Embryonic facial prominence (tissue), 1 donor: ENCODE data around the gene ACYP1.

Source experiments
- DNase-seq: peaks from one replicate; pipeline ENCODE4 v3.0.0-alpha.2; 2016; ENCODE audit errors: extremely low spot score

The ACYP1 gene

DNA sequence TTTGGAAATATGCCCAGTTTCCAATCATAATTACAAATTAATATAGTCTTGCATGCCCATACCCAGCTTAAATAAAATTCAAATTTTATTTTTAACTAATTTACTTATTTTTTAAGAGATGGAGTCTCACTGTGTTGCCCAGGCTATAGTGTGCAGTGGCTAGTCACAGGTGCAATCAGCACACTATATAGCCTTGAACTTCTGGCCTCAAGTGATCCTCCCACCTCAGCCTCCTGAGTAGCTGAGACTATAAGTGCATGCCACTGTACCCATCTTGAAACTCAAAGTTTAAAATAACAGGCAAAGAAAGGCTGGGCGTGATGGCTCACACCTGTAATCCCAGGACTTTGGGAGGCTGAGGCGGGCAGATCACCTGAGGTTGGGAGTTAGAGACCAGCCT lies 22.9 kb downstream of the ACYP1 start:
- no peak for DNase-seq

- no peak for DNase-seq
Observed at GRCh38 chr14:75040507-75040906, 23.3 kb downstream of the ACYP1 start.

DNA sequence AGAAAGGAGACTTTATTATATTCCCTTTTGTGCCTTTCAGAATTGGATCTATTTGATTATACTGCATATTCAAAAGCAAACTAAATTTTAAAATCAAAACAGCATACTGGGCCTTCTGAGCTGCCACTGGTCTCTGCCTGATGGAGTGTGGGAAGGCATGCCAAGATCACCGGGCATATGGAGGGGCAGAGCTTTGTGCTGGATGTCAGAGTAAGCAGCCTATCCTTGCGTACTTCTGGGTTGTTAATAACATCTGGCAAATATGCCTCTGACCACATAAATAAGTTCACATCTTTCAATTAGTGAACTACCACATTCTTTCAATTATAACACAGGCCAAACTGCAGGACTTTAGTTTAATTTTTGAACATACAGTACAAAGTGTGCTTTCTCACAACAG lies 30.9 kb downstream of the ACYP1 start:
- DNase-seq: no peak

- no peak for DNase-seq
Observed at GRCh38 chr14:75030147-75030546, 33.7 kb downstream of the ACYP1 start.

- DNase-seq: no peak
Observed at GRCh38 chr14:75025876-75026275, 37.9 kb downstream of the ACYP1 start.

DNA sequence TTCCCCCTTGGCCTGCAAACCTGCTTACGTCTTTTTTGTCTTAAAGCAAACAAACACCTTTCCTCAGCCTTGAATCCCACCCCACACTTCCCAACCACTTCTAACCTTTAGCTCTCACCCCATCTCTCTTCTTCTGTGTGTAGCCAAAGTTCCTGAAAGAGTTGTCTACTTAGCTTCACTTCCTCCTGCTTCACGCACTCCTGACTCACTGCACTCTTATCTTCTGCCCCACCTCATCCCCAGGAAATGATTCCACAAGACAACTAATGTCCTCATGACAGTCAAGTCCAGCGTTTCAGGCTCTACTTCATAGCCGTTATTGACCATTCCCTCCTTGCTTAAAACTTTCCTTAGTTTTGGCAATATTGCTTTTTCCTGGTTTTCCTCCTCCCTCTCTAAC lies 38.7 kb downstream of the ACYP1 start:
- no peak for DNase-seq

GRCh38 chr14:75023108-75023507 lies 40.7 kb downstream of the ACYP1 start:
- DNase-seq: no peak

- no peak for DNase-seq
Observed at GRCh38 chr14:75022655-75023054, 41.2 kb downstream of the ACYP1 start.

- no peak for DNase-seq
Observed at GRCh38 chr14:75018694-75019093, 45.1 kb downstream of the ACYP1 start.

DNA sequence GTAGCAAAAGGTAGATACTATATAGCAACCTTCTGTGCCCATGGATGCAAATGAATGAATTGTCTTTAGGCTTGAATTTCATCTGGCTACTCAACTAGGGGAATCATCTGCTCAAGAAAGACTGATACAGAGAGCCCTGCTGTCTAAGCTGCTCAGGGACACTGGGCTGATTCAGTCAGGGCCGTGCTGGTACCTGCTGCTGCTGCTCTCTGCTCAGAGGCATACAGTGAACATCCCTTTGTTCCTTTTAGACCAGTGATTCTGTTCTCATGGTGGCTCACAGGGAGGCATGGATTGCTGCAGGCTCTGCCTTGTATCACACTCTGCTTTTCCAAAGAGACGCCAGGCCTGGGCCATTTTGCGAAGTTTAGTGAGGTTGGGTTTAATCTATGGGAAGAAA lies 47.0 kb downstream of the ACYP1 start:
- no peak for DNase-seq

- no peak for DNase-seq
Observed at GRCh38 chr14:75015496-75015895, 48.3 kb downstream of the ACYP1 start.

DNA sequence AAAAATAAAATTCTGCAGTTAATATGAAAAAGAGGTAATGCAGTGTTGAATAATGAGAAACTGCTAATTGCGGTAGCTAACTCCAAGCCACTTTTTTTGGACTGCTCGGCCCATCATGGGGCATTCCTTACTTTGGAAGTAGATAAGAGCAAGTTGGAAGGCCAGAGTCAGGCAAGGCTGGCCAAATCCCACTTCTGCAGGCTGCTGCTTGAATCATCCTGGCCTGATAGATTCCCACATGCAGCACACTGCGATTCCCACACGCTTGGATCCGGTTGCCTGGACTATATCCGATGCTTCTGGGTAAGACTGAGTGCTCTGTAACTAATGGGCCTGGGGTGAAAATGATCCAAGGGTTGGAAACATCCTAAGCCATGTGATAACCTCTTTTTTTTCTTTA lies 50.5 kb downstream of the ACYP1 start:
- DNase-seq: no peak

DNA sequence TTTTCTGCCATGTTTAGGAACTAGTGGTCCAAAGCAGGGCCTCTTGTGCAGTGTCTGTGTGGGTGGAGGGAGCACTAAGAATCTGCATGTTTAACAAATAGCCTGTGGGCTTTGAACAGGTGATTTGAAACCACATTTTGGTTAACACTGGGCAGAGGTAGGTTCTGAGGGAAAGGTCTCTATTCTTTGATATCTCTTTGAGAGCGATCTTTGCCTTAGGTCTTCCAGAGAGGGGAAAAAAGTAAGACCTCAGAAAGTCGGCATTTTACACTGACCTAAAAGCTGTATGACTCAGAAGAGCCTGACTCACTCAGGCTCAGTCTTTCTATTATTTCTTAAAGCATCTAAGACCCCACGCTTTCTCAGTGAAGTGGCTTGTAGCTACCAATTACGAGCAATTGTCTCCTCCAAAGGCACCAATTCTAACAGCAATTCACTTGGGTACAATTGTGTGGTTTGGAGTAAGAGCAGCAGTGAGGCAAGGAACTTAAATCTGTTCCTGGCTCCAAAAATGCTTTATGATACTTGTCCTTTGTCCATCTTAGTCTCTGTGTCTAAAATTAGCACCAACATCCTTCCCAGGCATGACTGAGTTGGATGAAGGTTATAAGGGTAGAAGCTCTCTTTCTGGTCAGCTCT lies 52.3 kb downstream of the ACYP1 start:
- no peak for DNase-seq

DNA sequence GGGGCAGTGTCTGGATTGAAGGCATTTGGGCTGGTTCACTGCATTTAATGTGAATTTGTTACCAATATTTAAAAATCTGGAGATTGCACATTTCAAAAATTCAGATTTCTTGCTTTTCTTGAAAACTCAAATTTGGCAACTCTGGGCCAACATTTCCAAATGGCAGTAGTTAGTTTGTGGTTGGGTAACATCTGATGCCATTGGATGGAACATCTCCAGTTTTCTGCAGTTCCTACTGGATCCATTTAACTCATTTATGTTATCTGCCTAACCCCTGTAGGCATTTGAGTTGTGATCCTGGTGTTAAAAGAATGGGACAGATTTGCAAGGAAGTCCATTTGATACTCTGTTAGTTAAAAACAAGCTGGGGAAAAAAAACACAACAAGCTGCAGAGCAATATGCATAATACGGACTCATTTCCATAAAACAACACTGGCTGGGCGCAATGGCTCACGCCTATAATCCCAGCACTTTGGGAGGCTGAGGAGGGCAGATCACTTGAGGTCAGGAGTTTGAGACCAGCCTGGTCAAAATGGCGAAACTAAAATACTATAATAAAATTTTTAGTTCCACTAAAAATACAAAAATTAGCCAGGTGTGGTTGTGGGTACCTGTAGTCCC lies 53.2 kb downstream of the ACYP1 start:
- DNase-seq: no peak

GRCh38 chr14:75009176-75009575 lies 54.6 kb downstream of the ACYP1 start:
- no peak for DNase-seq

GRCh38 chr14:75005357-75005756 lies 58.5 kb downstream of the ACYP1 start:
- DNase-seq: no peak

GRCh38 chr14:75003250-75004027 lies 60.4 kb downstream of the ACYP1 start:
- DNase-seq: no peak
